IPS-18c (cell line): ENCODE data around the gene LONP1.
A peak's percentile ranks its signal among the peaks of the same experiment; 100 is the strongest.
"Not testable (repeated sequence)": the region's sequence is repeated elsewhere in the genome, so short reads cannot be mapped to it uniquely, and the experiment has no call there.

Experiments used
- H3K4me3 ChIP-seq: 2 replicates; pipeline ENCODE4 v1.7.0; 2013; ENCODE audit warnings: low read depth, mild to moderate bottlenecking, low read length, moderate library complexity; ENCODE audit not compliant: insufficient read depth
- H3K9me3 ChIP-seq: one replicate; pipeline ENCODE4 v1.6.1; 2013; ENCODE audit warnings: mild to moderate bottlenecking, low read length, moderate library complexity; ENCODE audit not compliant: control insufficient read depth, insufficient read depth

LONP1 gene

GRCh38 chr19:5718579-5719273 is 1.2 kb downstream of the LONP1 start:
- H3K4me3 ChIP-seq, result peak overlapping the region; percentile 98
- no peaks in the 10 kb centered on the region for H3K9me3 ChIP-seq

- Histone ChIP-seq H3K4me3 (peak overlapping the region; percentile 98), H3K9me3 (no peaks in the 10 kb centered on the region)
Observed at GRCh38 chr19:5718037-5718578, 1.8 kb downstream of the LONP1 start.

- H3K4me3 ChIP-seq, result no peak overlapping the region
- no peaks in the 10 kb centered on the region for H3K9me3 ChIP-seq
Observed at GRCh38 chr19:5717215-5717935, 2.6 kb downstream of the LONP1 start.

GRCh38 chr19:5714816-5715215 is 5.1 kb downstream of the LONP1 start:
- Histone ChIP-seq H3K9me3 (no peaks in the 10 kb centered on the region), H3K4me3 (no peak overlapping the region)

- Histone ChIP-seq H3K9me3 (no peaks in the 10 kb centered on the region), H3K4me3 (no peak overlapping the region)
Observed at GRCh38 chr19:5713228-5713627, 6.7 kb downstream of the LONP1 start.

- Histone ChIP-seq H3K9me3 (no peaks in the 10 kb centered on the region), H3K4me3 (no peak overlapping the region)
Observed at GRCh38 chr19:5711713-5712161, 8.2 kb downstream of the LONP1 start.

- no peak overlapping the region for H3K4me3 ChIP-seq
- H3K9me3 ChIP-seq, result no peaks in the 10 kb centered on the region
Observed at GRCh38 chr19:5711025-5711424, 8.9 kb downstream of the LONP1 start.

GRCh38 chr19:5707576-5708575 is 12.1 kb downstream of the LONP1 start:
- Histone ChIP-seq H3K4me3 (no peak overlapping the region), H3K9me3 (no peaks in the 10 kb centered on the region)

- Histone ChIP-seq H3K4me3 (no peak overlapping the region), H3K9me3 (no peaks in the 10 kb centered on the region)
Observed at GRCh38 chr19:5706876-5707573, 12.9 kb downstream of the LONP1 start.

- H3K9me3 ChIP-seq, result no peaks in the 10 kb centered on the region
- no peak overlapping the region for H3K4me3 ChIP-seq
Observed at GRCh38 chr19:5705552-5705951, 14.4 kb downstream of the LONP1 start.

- Histone ChIP-seq H3K9me3 (no peaks in the 10 kb centered on the region), H3K4me3 (no peak overlapping the region)
Observed at GRCh38 chr19:5703819-5704818, 15.8 kb downstream of the LONP1 start.

GRCh38 chr19:5702053-5702410 is 17.9 kb downstream of the LONP1 start:
- not testable (repeated sequence) for H3K4me3 ChIP-seq, H3K9me3 ChIP-seq

GRCh38 chr19:5700455-5701092 is 19.4 kb downstream of the LONP1 start:
- Histone ChIP-seq H3K4me3 (no peak overlapping the region), H3K9me3 (no peaks in the 10 kb centered on the region)

GRCh38 chr19:5698635-5699422 is 21.1 kb downstream of the LONP1 start:
- no peaks in the 10 kb centered on the region for H3K9me3 ChIP-seq
- H3K4me3 ChIP-seq, result no peak overlapping the region
